D721Med (cell line): ENCODE results near the gene PLXNA1.

ENCODE experiments used
- DNase-seq: peaks from one replicate; pipeline ENCODE4 v3.0.0; 2011; ENCODE audit warnings: low spot score; ENCODE audit not compliant: insufficient read length
- FAIRE-seq: peaks from 2 replicates; lab custom pipeline; 2011; peaks lifted over from hg19 to GRCh38; lab: Jason Lieb, UNC
- TF ChIP-seq, protein P1 (sequence below): IDR thresholded peaks from 2 replicates; pipeline ENCODE4 v1.5.1; 2012; ENCODE audit warnings: mild to moderate bottlenecking, control low read depth; ENCODE audit not compliant: insufficient read depth; ENCODE audit errors: missing control alignments

Gene PLXNA1

DNA sequence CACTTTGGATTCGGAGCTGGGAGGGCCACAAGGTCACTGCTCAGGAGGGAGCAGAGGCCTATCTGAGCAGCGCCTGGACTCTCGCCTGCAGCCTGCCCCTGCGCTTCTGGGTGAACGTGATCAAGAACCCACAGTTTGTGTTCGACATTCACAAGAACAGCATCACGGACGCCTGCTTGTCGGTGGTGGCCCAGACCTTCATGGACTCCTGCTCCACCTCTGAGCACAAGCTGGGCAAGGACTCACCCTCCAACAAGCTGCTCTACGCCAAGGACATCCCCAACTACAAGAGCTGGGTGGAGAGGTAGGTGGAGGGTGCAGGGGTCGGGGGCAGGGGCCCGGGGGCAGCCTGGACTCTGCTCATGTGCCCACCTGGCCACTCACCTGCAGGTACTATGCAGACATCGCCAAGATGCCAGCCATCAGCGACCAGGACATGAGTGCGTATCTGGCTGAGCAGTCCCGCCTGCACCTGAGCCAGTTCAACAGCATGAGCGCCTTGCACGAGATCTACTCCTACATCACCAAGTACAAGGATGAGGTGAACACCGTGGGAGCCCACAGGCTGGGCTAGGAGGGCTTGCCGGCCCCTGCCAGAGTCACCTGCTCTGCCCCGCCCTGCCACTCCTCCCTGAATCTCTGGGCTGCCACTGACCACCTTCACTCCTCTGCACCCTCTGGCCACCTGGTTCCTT, 49.5 kb downstream of the PLXNA1 start:
- DNase-seq (no peak), FAIRE-seq (no peak)
- TF ChIP-seq, protein P1, sequence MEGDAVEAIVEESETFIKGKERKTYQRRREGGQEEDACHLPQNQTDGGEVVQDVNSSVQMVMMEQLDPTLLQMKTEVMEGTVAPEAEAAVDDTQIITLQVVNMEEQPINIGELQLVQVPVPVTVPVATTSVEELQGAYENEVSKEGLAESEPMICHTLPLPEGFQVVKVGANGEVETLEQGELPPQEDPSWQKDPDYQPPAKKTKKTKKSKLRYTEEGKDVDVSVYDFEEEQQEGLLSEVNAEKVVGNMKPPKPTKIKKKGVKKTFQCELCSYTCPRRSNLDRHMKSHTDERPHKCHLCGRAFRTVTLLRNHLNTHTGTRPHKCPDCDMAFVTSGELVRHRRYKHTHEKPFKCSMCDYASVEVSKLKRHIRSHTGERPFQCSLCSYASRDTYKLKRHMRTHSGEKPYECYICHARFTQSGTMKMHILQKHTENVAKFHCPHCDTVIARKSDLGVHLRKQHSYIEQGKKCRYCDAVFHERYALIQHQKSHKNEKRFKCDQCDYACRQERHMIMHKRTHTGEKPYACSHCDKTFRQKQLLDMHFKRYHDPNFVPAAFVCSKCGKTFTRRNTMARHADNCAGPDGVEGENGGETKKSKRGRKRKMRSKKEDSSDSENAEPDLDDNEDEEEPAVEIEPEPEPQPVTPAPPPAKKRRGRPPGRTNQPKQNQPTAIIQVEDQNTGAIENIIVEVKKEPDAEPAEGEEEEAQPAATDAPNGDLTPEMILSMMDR: no peak
